ENCODE results near the gene POLD2. TPM values are rescaled to one million over a fixed set of nuclear protein-coding genes. Genes with fewer than 3 reads are reported as not detected.
A peak's percentile ranks its signal among the peaks of the same experiment; 100 is the strongest.

The POLD2 gene
- total and polyA plus RNA-seq, 2 of the 13 experiments (the other 11 are each of a cell fraction or from before 2014, with no cell fraction given), result 87.6 to 95.1 TPM

DNA sequence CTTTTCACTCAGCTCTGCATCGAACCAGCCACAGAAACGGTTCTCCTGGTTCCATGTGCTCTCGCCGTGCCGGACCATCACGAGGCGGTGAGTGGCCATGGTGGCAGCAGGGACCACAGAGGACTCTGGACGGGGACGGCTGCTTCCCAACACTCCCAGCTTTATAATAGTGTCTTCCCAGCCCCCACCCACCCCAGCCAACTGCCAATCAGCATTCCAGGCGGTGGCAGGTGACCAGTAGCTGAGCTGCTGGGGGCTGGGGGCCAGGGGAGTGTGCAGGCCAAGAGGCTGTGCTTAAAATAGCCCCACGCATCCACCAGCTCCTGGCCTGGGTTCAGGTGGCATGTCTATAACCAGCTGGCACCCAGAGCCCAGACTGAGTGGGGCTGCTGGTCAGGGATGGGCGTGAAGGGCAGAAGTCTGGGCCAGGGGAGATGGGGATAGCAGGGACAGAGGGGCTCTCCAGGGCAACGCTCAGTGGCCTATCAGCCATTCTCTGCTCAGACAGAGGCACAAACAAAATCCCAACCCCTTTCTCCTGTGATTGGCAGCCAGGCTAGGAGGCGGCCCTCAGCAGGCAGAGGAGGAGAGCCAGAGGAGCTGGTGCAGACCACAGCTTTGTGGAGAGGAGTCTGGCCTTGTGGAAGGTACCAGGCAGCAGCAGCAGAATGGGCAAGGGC, 57.8 kb downstream of the POLD2 start, which contains the start of gene PGAM2 (continued):
- TF ChIP-seq, protein P1, sequence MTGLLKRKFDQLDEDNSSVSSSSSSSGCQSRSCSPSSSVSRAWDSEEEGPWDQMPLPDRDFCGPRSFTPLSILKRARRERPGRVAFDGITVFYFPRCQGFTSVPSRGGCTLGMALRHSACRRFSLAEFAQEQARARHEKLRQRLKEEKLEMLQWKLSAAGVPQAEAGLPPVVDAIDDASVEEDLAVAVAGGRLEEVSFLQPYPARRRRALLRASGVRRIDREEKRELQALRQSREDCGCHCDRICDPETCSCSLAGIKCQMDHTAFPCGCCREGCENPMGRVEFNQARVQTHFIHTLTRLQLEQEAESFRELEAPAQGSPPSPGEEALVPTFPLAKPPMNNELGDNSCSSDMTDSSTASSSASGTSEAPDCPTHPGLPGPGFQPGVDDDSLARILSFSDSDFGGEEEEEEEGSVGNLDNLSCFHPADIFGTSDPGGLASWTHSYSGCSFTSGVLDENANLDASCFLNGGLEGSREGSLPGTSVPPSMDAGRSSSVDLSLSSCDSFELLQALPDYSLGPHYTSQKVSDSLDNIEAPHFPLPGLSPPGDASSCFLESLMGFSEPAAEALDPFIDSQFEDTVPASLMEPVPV (CRISPR knock-in tag; IDR thresholded peaks at IDR 0.05), result 0 out of 2 replicates have a peak, but pooled peaks have one; percentile 39
- TF ChIP-seq SRSF1 (optimal IDR thresholded peaks at IDR 0.05; ENCODE audit: low read depth, low read length) (peak; percentile 38), ZNF607 (CRISPR knock-in tag; IDR thresholded peaks at IDR 0.05; ENCODE audit: borderline replicate concordance) (no peak)
- TF ChIP-seq, protein P2, sequence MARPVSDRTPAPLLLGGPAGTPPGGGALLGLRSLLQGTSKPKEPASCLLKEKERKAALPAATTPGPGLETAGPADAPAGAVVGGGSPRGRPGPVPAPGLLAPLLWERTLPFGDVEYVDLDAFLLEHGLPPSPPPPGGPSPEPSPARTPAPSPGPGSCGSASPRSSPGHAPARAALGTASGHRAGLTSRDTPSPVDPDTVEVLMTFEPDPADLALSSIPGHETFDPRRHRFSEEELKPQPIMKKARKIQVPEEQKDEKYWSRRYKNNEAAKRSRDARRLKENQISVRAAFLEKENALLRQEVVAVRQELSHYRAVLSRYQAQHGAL (CRISPR knock-in tag; IDR thresholded peaks at IDR 0.05; ENCODE audit: not compliant biosample characterization), result no peak

DNA sequence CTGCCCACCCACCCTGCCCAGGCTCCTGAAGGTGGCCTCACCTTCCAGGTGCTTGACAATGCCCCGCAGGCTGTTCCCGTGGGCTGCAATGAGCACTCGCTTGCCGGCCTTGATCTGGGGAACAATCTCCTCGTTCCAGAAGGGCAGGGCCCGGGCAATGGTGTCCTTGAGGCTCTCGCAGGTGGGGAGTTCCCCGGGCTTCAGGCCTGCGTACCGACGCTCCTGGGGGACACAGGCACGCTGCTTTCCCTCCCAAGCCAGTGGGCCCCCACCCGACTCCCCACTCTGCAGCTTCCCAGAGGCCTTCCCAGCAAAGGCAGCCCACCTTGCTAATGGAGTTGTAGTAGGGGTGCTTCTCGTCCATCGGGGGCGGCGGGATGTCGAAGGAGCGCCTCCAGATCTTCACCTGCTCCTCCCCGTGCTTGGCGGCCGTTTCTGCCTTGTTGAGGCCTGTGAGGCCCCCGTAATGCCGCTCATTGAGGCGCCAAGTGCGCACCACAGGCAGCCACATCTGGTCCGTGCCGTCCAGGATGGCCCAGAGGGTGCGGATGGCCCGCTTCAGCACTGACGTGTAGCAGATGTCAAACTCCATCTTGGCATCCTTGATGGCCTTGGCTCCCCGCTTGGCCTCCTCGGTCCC, 58.4 kb downstream of the POLD2 start:
- in situ Hi-C loops (cut with HindIII; ENCODE audit: extremely low pct_ligation_motif_present, low pct_unique_long_range_greater_than_20kb) (no loop called here), intact Hi-C loops (cut with micrococcal nuclease; ENCODE audit: unreplicated experiment) (no loop called here)
- ChIA-PET CTCF (ENCODE audit: low intra/inter-chr PET ratio, low total read pairs) (no interaction called here), POLR2A (interaction anchor here (1.2 kb wide), 1 partner anchor 20 kb away, joined by 3 read pairs; the partner anchor contains the start of gene DBNL)
- Histone ChIP-seq H3K4me2 (ENCODE audit: low read depth, low read length) (no peak overlapping the region), H3K4me1 (ENCODE audit: insufficient read depth, low read length) (peaks cover 65% of the 10 kb centered on the region), H2AFZ (ENCODE audit: low read length) (no peak overlapping the region), H3K79me2 (ENCODE audit: insufficient read depth, low read length) (no peaks in the 10 kb centered on the region), H3K36me3 (replicated peaks in 1 of 2; ENCODE audit: control insufficient read depth in 1 of 2, insufficient read depth in 2 of 2, low read length in 2 of 2) (peaks cover 8 to 13% of the 10 kb centered on the region in 2 experiments; a peak in 3 of 5 replicates), H3K27ac (ENCODE audit: extremely low read length, insufficient read depth, low read length) (no peak overlapping the region), H3K4me3 (replicated peaks in 1 of 3; ENCODE audit: insufficient read depth in 1 of 3, low read depth in 2 of 3, low read length in 3 of 3) (no peak overlapping the region), H3K9me3 (ENCODE audit: low read length) (no peaks in the 10 kb centered on the region), H3K9ac (ENCODE audit: insufficient read depth, low read depth, low read length) (no peak overlapping the region), H4K20me1 (ENCODE audit: insufficient read depth, low read length) (no peaks in the 10 kb centered on the region), H3K27me3 (ENCODE audit: control insufficient read depth in 1 of 2, insufficient read depth in 2 of 2, low read length in 2 of 2) (no peaks in the 10 kb centered on the region)
- ATAC-seq (peak; percentile 6), FAIRE-seq (no peak), DNase-seq (ENCODE audit: low spot score) (no peak)
- 62% methylated on average over 16 of the region's 33 CpGs for WGBS (ENCODE audit: low lambda C conversion rate)
- BruUV-seq (replicated peaks), result no TSS peak
- no peak for TF ChIP-seq ZFP37 (CRISPR knock-in tag; IDR thresholded peaks at IDR 0.05; ENCODE audit: borderline replicate concordance)
- TF ChIP-seq KDM2A (CRISPR knock-in tag; IDR thresholded peaks at IDR 0.05; ENCODE audit: borderline replicate concordance, low read depth), result 0 out of 2 replicates have a peak, but pooled peaks have one; percentile 12
- TF ChIP-seq POLR2A (IDR thresholded peaks at IDR 0.05; ENCODE audit: insufficient read depth in 1 of 2, low read depth in 2 of 2, low read length in 2 of 2), result 0 out of 4 replicates have a peak, but pooled peaks of 1 of the 2 experiments have one; percentile 26
- no peak for TF ChIP-seq SYNCRIP (IDR thresholded peaks at IDR 0.05; ENCODE audit: insufficient read depth, low read depth, low read length)
- TF ChIP-seq, protein P3, sequence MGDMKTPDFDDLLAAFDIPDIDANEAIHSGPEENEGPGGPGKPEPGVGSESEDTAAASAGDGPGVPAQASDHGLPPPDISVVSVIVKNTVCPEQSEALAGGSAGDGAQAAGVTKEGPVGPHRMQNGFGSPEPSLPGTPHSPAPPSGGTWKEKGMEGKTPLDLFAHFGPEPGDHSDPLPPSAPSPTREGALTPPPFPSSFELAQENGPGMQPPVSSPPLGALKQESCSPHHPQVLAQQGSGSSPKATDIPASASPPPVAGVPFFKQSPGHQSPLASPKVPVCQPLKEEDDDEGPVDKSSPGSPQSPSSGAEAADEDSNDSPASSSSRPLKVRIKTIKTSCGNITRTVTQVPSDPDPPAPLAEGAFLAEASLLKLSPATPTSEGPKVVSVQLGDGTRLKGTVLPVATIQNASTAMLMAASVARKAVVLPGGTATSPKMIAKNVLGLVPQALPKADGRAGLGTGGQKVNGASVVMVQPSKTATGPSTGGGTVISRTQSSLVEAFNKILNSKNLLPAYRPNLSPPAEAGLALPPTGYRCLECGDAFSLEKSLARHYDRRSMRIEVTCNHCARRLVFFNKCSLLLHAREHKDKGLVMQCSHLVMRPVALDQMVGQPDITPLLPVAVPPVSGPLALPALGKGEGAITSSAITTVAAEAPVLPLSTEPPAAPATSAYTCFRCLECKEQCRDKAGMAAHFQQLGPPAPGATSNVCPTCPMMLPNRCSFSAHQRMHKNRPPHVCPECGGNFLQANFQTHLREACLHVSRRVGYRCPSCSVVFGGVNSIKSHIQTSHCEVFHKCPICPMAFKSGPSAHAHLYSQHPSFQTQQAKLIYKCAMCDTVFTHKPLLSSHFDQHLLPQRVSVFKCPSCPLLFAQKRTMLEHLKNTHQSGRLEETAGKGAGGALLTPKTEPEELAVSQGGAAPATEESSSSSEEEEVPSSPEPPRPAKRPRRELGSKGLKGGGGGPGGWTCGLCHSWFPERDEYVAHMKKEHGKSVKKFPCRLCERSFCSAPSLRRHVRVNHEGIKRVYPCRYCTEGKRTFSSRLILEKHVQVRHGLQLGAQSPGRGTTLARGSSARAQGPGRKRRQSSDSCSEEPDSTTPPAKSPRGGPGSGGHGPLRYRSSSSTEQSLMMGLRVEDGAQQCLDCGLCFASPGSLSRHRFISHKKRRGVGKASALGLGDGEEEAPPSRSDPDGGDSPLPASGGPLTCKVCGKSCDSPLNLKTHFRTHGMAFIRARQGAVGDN (CRISPR knock-in tag; IDR thresholded peaks at IDR 0.05), result peak; percentile 20; the same call in 1 of the 2 replicates
- peak; percentile 96 for TF ChIP-seq AGO2 (optimal IDR thresholded peaks at IDR 0.05; ENCODE audit: low read depth, low read length)
- peak; percentile 31; the same call in 1 of the 2 replicates for TF ChIP-seq POLR2G (IDR thresholded peaks at IDR 0.05; ENCODE audit: low read depth, low read length)
- TF ChIP-seq REPIN1 (CRISPR knock-in tag; IDR thresholded peaks at IDR 0.05; ENCODE audit: borderline replicate concordance, low read depth), result 0 out of 2 replicates have a peak, but pooled peaks have one; percentile 30
- TF ChIP-seq SNAI1 (CRISPR knock-in tag; IDR thresholded peaks at IDR 0.05; ENCODE audit: borderline replicate concordance), result no peak
- TF ChIP-seq ZFX (CRISPR knock-in tag; IDR thresholded peaks at IDR 0.05; ENCODE audit: low read depth), result peak; percentile 8; the same call in 1 of the 2 replicates
